GM18867 (cell line): Measurements from ENCODE around the gene CPA4.

ENCODE experiments used
- ATAC-seq: cut with Tn5 transposase; IDR thresholded peaks from one replicate; pipeline ENCODE4 v1.9.1; 2021; ENCODE audit warnings: mild to moderate bottlenecking, moderate library complexity; ENCODE audit not compliant: unreplicated experiment

The CPA4 gene

DNA sequence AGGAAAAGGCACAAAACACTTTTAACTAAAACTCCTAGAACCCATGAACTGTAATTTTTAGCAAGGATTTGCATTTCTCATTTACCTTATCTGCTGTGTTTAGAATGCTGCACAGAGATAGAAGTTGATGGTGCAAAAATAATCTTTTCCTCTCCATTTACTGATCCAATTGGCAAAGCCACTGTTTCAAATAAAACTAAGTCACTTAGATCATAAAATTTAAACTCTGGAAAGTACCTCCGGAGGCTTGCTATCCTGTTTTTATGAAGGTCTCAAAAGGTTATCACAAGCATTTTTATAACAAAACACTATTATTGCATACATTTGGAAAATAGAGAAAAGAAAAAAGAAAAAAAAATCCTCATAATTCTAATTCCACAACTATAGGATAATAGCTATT, 18.7 kb upstream of the CPA4 start:
- ATAC-seq: no peak

DNA sequence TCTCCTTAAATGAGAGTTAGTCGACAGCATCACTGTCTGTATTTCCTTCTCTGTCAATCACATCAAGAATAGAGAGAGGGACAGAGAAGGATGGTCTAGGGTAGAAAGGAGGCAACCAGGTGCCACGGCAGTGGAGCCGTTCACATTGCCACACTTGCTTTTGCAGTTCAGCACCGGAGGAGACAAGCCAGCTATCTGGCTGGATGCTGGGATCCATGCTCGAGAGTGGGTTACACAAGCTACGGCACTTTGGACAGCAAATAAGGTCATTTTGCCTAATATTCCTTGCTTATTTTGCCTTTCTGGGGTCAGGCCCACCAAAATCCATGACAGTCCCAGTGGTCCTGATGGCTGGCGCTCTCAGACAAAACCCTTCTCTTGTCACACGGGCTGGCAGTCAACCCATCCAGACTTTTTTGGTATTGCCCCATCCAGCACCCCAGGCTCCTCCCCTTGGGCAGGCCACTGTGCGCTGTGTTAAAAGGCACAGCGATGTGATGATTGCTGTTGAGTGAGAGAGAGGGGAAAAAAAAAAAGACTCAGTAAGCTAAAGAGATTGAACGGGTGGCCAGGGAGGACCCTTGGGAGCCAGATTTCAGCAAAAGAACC, 17.9 kb upstream of the CPA4 start:
- ATAC-seq: no peak

DNA sequence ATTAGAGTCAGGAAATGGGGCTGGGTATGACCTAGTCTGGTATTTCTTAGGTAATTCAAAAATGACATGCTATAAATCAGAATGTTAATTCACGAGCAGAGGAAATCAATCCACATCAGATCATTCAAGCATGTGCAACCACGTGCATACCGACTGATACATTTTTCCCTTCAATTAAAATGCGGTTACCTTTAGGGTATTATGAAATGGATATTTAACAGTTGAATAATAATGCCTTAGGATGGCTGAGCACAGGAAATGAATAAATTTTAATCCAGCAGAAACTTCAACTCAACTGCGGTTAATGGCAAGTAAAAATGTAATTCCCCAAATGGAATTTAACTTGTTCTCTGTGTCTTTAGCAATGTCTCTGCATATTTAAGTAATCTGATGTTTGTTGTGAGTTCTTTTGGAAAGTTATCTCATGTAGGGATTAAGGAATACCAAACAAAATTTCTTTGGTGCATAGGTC, 17.1 kb upstream of the CPA4 start:
- no peak for ATAC-seq

DNA sequence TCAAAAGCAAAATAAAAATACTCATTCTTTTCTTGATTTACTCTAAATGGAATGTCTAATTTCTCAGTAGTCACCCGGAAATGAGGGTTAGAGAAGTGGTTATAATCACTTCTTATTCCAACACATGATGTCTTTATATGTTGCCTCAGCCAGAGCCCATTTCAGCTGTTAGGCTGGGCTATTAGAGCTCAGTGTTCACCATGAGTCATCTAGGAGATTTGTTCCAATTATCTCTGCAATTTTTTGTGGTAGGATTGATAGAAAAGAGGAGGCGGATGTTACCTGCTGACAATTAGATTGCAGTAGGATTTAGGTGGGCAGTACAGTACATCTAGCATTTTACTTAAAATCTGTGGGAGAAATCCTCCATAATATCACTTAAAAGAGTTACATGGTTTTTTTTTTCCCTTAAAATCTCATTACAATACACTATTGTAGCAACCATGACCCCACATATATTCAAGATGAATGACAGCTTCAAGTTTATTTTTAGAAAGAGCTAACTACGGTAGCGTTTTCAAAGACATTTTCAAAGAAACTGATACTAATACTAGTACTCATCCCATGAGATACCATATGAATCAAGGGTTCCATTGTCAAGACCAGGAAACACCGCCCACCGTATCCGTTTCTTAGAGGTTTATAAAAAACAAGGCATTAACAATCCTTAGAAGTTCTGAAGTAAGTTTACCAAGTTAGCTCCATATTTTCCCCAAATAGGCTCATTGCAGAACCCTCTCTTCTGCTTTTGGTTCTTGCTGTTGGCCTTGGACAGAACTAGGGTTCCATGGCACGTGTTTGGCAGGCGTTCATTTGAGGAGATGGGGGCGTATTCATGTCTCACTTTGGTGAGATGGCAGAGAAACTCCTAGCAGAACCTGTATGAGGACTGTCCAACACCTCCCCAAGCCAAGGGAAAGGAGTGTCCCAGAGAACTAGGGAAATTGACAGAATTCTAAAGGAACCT, 15.9 kb upstream of the CPA4 start:
- ATAC-seq: no peak

DNA sequence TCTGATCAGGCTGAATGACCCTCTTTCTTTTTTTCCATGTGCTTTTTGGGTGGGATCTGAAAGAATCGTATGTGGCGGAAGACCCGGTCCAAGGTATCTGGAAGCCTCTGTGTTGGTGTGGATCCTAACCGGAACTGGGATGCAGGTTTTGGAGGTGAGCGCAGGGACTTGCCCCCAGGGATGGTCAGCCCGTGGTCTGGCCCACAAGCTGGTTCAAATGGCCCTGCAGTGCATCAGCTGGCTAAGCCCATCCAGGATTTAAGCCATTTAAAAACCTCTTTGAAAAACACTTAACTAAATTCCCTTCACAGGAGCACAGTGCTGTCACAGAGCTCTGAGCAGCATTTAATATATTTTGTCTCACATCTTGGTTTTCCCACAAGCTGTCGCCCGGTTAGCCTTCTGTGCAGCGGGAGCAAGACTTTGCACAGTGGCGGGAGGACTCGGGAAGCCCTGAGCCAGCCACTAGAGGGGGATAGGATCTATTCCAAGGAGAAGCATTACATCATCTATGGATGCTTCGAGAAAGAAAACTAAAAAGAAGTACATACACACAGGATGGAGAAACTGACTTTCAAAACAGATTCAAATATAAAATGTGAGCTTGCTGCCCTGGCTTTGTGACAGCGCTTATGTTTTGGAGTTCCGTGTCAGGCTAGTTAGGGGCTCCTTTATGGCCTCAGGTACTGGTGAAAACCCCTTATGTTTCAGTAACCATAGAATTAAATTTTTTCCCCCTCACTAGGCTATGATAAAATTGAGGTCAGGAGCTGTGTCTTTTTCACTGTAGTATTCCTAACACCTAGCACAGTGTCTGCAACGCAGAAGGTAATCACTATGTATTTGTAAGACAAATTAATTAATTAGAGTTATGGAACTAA, 15.0 kb upstream of the CPA4 start:
- ATAC-seq: no peak

DNA sequence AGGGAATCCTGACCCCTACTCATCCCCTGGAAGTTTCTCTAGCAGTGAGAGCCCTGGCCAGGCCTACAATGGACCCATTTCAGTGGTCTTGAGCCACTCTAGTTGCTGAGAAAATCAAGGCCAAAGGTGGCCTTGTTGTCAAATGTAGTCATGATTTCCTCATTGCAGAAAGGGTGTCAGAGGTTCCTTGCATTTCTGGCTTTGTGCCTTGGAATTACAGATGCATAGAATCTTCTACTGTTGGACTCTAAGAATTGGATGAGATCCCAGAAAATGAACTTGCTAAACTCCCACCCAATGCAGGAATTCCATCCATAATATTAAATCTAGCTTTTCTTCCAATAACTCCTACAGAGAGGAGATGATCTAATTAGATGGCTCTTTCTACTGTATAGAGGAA, 14.1 kb upstream of the CPA4 start:
- no peak for ATAC-seq

DNA sequence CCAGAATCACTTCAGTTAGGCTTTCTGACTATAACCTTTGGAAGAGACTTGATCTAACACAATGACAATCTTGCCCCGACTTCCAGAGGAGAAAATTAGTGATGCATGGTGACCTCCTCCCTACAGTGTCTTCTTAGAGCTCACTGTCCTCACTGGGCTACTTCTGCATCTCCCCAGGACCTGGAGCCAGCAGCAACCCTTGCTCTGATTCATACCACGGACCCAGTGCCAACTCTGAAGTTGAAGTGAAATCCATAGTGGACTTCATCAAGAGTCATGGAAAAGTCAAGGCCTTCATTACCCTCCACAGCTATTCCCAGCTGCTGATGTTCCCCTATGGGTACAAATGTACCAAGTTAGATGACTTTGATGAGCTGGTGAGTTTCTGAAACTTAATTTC, 13.7 kb upstream of the CPA4 start:
- ATAC-seq: no peak

DNA sequence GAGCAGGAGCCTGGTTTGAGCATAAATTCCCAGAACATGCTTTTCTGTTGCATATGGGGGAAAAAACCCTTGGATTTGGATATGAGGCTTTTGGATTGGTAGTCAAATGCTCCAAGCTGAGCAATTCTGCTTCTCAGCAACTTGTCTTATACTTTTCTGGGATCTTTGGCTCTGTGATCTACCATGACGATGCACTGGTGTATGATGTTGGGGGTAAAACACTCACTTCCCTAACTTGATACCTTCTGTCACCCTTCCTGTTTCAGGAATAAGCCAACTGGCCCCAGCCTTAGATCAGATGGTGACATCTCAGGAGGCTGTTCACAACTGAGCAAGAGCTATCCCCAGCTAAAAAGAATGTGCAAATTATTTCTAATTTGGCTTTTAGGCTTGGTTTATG, 13.1 kb upstream of the CPA4 start:
- no peak for ATAC-seq

DNA sequence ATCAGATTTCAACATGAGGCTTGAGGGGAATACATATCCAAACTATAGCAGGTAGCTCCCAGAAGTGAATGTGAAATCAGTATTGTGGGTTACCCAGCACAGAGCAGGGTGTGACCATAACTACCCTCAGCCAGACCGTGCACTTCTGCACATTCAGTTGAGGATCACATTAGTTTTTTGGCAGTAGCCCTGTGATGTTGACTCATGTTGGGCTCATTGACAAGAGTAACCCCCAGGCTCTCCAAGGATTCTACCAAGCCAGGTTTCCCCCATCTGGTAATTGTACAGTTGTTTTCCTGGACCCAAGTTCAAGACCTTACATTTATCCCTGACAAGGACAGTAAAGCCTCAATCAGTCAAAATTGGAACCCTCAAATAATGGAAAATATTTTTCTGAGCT, 11.7 kb upstream of the CPA4 start:
- no peak for ATAC-seq

DNA sequence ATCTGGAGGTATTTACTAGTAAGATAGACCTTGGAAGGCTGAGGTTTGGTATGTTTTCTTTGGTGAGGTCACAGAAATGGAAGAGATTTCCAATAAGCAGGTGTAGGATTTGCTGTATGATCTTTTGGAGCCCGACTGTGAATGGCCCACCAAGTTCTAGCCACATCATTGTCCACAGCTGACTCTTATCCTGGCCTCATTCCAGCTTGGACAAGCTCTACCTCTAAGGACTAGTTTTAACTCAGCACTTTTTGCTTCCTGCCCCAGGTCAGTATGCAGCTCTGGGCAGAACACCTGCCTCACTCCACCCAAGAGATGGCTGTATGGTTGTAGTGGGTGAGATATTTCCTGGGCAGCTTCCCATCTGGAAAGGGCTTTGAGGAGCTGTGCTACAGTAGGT, 6.1 kb upstream of the CPA4 start:
- no peak for ATAC-seq

DNA sequence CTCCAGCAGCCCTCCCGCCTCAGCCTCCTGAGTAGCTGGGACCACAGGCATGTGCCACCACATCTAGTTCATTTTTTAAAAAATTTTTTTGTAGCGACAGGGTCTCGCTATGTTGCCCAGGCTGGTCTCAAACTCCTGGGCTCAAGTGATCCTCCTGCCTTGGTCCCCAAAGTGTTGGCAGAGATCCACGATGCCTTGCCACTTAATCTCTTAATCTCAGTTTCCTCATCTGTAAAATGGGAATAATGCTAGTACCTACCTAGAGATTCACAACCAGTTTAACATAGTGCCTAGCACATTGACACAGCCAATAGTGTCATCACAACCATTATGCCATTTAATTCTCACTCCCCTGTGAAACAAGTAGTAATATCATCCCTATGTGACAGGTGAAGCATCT, 4.8 kb upstream of the CPA4 start:
- ATAC-seq: no peak

DNA sequence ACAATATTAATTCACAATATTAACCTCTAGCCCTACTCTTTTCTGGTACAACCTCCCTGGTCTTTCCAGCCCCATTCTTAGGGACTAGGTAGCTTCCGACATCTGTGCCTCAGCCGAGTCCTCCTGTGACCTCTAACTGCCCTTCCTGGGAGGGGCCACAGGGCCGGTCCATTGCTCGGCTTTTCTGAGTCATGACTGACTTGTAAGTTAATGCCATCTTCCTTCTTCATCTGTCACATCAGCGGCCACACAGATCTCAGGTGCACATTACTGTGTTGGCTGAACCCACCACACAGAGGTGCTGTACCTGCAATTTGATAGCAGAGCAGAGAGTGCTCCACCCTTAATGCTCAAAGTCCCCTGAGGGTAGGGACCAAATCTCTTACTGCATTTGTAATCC, 4.1 kb upstream of the CPA4 start:
- no peak for ATAC-seq

DNA sequence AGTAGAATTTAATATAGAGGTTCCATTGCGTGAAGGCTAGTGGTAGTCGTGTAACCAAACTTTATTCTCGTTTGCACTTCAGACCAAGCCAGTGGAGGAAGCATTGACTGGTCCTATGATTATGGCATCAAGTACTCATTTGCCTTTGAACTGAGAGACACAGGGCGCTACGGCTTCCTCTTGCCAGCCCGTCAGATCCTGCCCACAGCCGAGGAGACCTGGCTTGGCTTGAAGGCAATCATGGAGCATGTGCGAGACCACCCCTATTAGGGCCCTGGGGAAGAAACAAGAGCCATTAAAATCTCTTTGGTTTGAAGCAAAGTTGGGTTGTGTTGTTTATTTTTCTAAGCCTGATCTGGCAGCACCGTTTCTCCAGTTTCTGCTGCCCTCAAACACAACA, 3.5 kb upstream of the CPA4 start:
- no peak for ATAC-seq

DNA sequence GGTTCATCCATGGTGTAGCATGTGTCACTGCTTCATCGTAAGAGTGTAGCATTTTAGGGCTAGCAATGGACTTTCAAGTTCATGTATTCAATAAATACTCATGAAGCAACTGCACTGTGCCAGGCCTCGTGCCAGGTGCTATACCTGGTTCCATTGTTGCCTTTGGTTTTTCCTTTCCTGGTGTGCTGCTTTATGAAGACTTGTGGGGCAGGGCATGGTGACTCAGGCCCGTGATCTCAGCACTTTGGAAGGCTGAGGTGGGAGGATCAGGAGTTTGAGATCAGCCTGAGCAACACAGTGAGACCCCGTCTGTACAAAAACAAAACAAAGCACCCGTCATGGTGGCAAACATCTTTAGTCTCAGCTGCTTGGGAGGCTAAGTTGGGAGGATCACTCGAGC, 2.2 kb upstream of the CPA4 start:
- no peak for ATAC-seq

DNA sequence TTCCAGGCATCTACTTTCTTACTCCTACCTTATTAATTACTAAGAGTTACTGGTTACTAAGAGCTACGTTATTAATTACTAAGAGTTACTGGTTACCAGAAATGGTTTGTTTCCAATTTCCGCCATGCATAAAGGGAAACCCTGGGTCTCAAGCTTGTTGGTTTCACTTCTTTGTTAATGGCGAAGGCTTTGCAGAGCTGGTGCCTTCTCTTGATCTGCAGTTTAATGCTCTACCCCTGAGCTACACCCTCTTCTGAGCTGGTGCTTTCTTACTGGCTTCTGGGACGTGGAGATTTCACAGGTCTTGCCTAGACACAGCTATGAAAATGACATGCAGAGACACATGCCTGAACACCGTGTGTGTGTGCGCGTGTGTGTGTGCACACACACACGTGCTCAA, 560 bp downstream of the CPA4 start:
- ATAC-seq: no peak

DNA sequence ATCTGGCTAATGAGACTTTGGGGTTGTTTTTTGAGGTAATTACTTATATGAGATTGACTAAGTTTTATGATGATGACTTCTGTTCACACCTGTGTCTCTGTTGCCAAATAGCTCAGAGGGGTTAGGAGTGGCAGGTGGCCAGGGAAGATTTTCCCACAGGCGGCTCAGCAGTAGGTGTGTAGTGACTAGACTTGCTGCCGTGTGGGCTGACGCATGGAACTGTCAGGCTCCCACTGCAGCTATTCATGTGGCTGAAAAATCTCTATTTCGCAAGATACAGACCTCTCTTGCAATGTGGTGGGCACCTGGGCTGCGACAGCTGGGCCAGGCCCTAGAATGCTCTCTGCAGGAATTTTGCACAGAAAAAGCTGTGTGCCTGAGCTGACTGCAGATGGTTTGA, 1.4 kb downstream of the CPA4 start:
- ATAC-seq: no peak

DNA sequence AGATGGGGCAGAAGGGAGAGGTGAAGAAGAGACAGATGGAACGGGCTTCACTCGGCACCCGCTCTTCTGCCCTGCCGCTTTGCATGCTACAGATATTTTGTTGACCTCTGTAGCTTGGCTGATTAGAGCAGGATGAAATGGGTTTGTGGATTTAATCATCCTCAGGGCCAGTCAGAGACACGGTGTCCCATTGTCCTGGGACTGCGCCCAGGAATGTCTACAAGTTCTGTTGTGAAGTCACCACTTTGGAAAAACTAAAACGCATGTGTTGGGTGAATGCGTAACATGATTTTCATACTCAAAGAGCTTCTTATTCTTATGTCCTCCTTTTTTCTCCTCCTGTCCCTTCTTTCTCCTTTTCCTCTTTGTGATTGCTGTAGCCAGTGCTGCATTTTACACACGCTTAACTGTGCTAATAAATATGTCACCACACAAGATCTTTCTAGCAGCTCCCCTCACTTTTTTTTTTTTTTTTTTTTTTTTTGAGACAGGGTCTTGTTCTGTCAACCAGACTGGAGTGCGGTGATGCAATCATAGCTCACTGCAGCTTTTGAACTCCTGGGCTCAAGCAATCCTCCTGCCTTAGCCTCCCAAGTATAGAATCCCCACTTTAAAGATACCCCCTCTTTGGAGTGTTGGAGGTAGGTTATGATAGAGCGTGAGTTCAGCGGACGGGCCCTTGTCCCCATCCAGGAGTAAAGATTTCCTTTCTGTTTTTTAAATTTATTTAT, 3.4 kb downstream of the CPA4 start:
- ATAC-seq: no peak

DNA sequence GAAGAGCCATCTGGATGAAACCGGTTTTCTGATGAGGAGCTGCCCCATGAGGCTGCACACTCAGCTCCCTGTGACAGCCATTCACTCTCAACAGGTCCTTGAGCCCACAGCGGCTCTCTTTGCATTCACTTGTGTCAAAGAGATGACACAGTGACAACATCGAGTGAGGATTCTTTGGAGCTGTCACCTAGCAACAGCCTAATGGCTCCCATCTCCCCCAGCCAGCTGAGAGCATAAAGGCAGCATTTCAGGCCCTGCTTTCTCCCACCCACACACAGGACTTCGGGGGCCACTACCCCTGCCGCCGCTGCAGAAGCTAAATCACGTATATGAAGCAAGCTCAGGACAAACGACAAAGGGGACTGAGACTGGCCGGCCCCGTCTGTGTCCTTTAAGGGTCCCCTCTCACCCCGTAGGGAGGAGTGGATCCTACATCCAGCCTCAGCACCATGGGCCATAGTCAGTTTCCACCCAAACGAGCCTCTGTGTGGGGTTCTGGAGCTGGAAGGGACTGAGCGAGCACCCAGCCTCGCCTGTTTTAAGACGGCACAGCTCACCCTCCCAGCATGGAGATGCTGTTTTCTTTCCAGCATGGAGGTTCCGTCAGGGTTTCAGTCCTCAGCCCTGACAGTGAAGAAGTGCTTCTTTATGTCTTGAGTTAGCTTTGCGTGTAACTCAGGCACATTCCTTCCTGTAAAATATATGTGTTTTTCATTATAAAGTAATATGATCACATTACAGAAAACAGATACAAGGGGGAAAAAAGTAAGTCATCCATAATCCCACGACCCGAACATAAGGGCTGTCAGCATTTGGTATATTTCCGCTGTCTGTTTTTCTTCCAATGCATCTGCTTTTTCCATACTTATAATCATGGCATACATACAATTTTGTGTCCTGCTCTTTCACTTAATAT, 4.9 kb downstream of the CPA4 start:
- no peak for ATAC-seq

DNA sequence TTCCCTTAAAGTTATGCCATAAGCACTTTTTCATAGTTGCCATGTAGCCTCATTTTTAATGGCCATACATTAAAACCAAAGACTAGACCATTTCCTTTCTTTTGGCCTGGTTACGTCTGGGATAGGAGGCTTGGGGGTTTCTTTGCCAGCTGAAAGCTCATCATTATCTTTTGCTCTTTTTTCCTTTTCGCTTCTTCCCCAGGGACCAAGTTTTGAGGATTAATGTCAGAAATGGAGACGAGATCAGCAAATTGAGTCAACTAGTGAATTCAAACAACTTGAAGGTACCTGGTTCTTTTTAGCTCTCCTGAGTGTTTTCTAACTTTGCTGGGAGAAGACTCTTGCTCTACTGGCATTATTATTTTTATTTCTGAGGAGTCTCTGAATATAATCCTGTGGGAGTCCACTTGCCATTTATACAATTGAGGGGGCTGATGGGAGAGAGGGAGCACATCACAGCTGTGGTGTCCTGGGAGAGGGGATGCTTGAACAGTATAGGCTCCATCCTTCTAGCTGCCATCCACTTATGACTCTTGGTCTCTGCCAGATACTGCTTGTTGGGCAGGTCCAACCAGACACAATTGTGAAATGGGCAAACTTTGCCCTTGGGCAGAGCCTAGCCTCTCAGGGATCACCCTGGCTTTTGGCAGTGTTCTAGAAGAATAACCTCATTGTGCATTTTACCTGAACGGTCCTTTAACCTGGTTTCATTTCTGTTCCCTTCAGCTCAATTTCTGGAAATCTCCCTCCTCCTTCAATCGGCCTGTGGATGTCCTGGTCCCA, 5.8 kb downstream of the CPA4 start:
- no peak for ATAC-seq
